ENCODE measurements around the gene ZMIZ1.

Gene ZMIZ1

DNA sequence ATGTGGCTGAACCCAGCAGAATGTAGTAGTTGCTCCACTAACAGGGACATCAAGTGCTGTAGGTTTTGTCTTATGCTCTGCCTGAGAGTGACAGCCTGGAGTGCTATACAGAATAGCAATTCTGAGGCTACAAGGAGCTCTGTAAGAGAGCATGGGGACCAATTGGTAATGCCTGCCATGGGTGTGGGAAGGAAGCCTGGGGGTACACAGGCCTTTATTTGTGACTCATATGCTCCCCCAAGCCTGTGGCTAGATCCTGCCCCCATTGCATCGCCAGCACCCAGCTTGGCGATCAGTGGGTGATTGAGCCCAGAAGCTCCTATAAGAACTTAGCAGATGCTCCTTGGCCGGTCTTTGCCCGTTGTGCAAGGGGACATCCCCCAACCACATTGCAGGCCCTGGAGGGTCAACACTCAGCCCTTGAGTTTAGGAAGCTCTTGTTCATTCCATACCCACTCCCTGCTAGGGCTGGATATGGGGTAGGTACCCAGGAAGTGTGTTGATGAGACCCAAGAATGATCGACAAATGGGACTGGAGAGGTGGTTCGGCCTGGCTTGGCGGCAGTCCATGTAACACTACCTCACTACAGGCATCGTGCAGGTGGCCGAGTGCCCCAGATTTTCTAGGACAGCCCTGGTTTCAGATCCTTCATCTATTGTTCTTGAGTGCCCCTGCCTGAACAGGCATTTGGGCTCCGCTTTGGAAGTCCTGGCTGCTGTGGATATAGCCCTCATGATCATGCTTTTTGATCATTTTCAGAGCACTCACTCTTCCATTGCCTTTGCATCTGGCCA lies 37.7 kb downstream of the ZMIZ1 start:
- in situ Hi-C loops (cut with MboI; ENCODE audit: low pct_unique_long_range_greater_than_20kb, low sequenced_read_pairs), result no loop called here
- DNase-seq, result no peak

DNA sequence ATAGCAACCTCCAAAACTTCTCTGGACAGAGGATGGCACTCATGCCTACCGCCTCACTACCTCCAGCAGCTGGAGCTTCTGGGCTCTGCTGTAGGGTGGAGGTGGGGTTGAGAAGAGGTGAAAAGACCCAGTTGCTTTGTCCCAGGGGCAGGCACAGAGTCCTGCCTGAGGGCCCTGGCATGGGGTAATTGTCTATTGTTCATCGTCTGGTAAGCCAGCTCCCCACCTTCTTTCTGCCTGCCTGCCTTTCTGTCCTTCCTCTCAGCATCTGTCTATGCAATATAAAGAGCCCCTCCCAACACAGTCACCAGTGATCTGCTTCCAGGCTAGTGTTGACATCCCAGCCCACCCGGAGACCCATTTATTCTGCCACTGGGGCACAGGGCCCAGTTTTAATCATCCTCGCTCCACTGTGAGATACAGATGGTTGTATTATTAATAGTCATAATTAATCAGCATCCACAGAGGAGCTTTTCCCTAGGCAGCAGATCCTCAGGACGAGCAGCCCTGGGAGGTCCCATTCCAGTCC lies 39.0 kb downstream of the ZMIZ1 start:
- DNase-seq, result no peak
- in situ Hi-C loops (cut with MboI; ENCODE audit: low pct_unique_long_range_greater_than_20kb, low sequenced_read_pairs), result no loop called here

- in situ Hi-C loops (cut with MboI; ENCODE audit: low pct_unique_long_range_greater_than_20kb, low sequenced_read_pairs), result no loop called here
- no peak for DNase-seq
Observed at GRCh38 chr10:79108728-79109127, 40.0 kb downstream of the ZMIZ1 start.

GRCh38 chr10:79111427-79111826 lies 42.7 kb downstream of the ZMIZ1 start:
- in situ Hi-C loops (cut with MboI; ENCODE audit: low pct_unique_long_range_greater_than_20kb, low sequenced_read_pairs), result no loop called here
- DNase-seq, result no peak

GRCh38 chr10:79111846-79112614 lies 43.3 kb downstream of the ZMIZ1 start:
- in situ Hi-C loops (cut with MboI; ENCODE audit: low pct_unique_long_range_greater_than_20kb, low sequenced_read_pairs), result no loop called here
- DNase-seq, result no peak

DNA sequence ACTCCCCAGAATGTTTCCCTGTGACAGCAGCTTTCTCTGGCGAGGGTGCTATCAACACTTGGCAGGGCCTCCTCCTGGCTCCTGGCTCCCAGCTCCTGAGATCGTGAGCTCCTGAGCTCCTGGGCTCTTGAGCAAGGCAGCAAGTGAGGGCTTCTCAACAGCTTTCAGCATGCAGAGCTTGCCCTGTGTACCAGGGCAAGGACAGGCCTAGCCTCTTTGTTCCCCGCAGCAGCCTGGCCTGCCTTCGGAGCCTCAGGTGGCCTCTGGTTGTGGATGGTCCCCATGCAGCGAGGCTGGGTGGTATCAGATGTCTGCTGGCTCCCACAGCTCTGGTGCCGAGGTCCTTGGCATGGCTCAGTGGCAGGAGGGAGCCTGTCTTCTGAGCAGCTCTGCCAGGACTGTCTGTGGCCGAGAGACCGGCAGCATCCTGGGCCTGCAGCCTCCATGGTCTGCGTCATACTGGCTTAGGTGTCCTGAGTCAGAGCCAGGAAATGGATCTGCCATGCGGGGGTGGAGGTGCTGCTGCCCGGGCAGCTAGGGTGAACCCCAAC lies 44.2 kb downstream of the ZMIZ1 start:
- DNase-seq, result no peak
- in situ Hi-C loops (cut with MboI; ENCODE audit: low pct_unique_long_range_greater_than_20kb, low sequenced_read_pairs), result no loop called here

GRCh38 chr10:79113827-79114226 lies 45.1 kb downstream of the ZMIZ1 start:
- in situ Hi-C loops (cut with MboI; ENCODE audit: low pct_unique_long_range_greater_than_20kb, low sequenced_read_pairs), result no loop called here
- DNase-seq, result no peak

DNA sequence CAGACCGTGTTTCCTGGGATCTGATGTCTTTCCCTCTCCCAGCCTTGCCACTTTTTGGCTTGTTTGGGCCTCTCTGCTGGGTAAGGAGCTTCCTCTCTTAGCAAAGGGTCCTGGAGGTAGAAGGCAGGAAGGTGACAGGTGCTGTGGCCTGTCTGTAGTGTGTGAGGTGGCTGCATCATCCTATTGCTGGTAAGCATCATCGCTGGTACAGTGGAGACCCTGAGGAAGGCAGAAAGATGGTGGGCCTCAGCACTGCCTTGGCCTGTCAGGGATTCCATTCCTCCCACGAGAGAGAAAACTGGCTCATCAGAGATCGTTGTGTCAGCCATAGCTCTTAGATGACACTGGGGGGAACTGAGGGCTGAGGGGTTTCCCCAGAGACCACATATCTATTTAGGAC lies 46.5 kb downstream of the ZMIZ1 start:
- in situ Hi-C loops (cut with MboI; ENCODE audit: low pct_unique_long_range_greater_than_20kb, low sequenced_read_pairs), result no loop called here
- no peak for DNase-seq

GRCh38 chr10:79116368-79116767 lies 47.6 kb downstream of the ZMIZ1 start:
- in situ Hi-C loops (cut with MboI; ENCODE audit: low pct_unique_long_range_greater_than_20kb, low sequenced_read_pairs), result no loop called here
- DNase-seq, result no peak

GRCh38 chr10:79116801-79117723 lies 48.3 kb downstream of the ZMIZ1 start:
- in situ Hi-C loops (cut with MboI; ENCODE audit: low pct_unique_long_range_greater_than_20kb, low sequenced_read_pairs), result no loop called here
- DNase-seq, result no peak

DNA sequence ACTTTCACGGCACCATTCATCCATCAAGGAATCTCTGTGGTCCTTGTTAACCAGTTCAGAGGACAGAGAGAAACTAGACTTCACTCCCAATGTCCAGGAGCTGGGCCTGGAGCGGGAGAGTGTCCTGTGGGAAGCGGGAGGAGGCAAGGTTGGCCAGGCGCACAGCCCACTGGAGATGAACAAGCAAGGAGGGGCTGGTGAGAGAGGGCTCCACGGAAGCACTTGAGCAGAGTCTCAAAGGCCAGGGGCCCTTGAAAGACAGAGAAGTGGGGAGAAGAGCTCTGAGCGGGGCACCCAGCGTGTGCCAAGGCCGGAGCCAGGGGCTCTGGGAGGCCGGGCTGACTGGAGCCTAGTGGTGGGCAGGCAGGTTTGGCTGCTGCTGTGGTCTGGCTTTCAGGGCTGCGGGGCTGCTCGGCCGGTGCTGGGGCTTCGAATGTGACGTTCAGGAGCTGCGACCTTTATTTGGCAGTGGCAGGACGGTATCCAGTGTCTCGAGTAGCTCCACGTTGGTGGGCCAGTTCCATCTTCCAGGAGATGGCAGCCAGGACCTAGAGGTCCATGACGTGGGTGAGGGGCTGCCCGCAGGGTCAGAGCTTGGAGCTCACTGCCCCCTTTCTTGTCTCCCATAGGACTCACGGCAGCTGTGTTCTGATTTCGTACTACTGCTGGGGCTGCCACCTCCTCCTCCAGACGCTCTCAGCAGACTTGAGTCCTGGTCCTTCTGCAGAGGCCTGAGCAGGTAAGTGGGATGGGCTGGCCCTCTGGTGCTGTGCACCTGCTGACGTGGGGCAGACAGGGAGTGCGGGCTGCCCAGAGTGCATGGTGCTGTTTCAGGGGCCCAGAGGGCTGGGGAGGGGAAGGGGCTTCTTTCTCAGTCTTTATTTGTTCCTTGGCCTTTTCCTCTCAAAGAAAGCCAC lies 49.8 kb downstream of the ZMIZ1 start:
- in situ Hi-C loops (cut with MboI; ENCODE audit: low pct_unique_long_range_greater_than_20kb, low sequenced_read_pairs), result no loop called here
- DNase-seq, result no peak

GRCh38 chr10:79119306-79119705 lies 50.5 kb downstream of the ZMIZ1 start:
- no peak for DNase-seq
- in situ Hi-C loops (cut with MboI; ENCODE audit: low pct_unique_long_range_greater_than_20kb, low sequenced_read_pairs), result no loop called here

DNA sequence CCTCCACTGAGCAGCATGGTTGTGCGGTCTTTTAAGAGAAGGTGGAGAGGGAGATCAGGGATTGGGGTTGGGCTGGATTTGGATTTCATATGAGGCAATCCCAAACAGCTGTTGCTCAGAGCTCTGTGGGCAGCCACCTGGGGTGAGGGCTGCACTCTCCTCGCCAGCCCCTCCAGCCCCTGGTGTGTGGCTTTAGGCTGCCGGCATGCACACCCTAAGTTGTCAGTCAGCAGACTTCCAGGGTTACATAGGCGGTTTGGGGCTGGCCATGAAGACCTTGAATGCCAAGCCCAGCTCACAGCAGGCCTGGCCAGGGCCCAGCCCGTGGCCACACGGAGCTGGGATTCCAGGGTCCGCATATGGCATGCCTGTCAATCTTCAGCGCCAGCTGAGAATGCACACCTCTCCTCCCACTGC lies 54.8 kb downstream of the ZMIZ1 start:
- in situ Hi-C loops (cut with MboI; ENCODE audit: low pct_unique_long_range_greater_than_20kb, low sequenced_read_pairs), result no loop called here
- DNase-seq, result no peak

- in situ Hi-C loops (cut with MboI; ENCODE audit: low pct_unique_long_range_greater_than_20kb, low sequenced_read_pairs), result no loop called here
- DNase-seq, result no peak
Observed at GRCh38 chr10:79124066-79124465, 55.3 kb downstream of the ZMIZ1 start.

DNA sequence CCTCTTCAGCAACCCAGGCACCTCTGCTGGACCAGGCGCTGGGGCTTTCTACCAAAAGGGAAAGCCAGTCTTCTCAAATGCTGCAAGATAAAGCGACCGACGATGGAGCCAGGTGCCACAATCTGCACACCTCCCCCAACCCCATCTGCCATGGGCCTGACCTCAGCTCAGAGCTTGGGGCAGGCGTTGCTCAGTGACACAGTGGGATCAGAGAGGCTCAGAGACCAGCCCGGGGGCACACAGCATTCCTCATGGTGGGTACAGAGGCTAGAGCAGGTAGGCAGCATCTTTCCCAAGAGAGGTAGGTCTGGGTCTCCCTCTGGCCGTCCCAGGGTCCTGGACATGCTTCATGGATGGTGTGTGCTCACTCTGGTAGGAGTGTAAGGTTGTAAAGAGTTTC lies 56.3 kb downstream of the ZMIZ1 start:
- no peak for DNase-seq
- in situ Hi-C loops (cut with MboI; ENCODE audit: low pct_unique_long_range_greater_than_20kb, low sequenced_read_pairs), result no loop called here

DNA sequence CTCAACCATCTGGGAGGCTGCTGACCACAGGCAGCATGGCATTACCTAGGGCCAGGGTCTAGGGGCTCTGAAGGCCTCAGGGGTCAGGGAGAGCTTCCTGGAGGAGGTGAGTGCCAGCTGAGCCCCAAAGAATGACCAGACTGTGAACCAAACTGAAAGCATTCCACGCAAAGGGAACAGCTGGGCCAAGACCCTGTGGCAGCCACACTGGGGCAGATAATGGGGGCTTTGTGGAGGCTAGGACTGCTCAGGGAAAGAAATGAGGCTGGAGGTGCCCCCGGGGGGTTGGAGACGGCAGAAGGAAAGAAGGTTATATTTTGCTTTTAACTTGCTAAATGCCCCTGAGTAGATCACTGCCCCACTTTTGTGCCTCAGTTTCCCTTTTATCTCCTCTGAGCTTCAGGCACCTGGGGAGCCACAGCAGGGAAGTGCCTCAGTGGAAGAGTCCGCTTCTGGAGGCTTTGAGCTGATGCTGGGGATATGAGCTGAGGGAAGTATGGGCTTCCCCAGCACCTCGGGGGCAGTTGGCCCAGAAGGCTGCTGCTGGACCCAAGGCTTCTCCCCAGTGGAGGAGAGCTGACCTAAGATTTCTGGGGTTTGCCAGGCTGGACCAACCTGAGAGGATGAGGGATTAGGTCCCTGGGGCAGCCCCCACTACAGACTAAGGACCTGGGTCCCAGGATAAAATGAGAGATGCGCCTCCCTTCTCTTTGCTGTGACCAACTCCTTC lies 57.8 kb downstream of the ZMIZ1 start:
- DNase-seq, result no peak
- in situ Hi-C loops (cut with MboI; ENCODE audit: low pct_unique_long_range_greater_than_20kb, low sequenced_read_pairs), result no loop called here

DNA sequence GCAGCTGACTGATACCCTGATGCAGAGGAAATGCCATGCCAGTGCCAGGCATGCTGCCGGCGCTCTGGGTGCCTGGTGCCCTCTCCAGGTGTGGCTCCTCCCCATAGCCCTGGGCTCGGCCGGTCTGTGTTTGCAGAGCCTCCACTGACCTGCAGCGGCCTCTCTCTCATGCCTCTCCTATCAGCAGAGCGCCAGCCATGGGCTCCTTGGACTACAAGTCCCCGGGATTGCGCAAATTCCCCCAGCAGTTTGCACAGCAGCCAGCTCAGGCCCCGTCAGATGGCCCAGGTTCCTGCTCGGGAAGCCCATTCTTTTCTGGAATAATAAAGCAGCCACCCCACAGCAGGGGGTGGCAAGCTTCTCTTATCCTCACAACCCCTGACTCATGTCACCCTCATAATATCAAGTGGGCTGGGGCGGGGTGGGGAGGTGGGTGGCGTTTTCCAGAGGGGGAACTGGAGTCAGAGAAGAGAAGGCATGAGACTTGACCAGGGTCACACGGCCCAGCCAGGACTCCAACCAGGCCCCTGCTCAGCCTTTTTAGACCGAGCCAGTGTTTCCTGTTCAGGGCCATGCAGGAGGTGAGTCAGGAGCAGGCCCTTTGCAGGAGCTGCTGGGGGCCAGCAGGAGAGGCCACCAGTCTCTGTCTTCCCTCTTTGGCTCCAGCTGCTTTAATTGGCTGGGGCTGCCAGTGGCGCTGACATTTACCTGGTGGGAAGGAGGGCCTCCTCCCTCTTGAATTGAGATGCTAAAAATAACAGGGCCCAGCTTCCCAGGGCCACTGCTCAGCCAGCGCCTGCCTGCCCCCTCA lies 58.6 kb downstream of the ZMIZ1 start:
- in situ Hi-C loops (cut with MboI; ENCODE audit: low pct_unique_long_range_greater_than_20kb, low sequenced_read_pairs), result no loop called here
- peak; percentile 59 for DNase-seq

Measured in KBM-7 (cell line).